GM23338 (cell line): ENCODE data around the gene BRCA1. TPM values are rescaled to one million over a fixed set of nuclear protein-coding genes. Genes with fewer than 3 reads are reported as not detected.
"Not testable (repeated sequence)": the region's sequence is repeated elsewhere in the genome, so short reads cannot be mapped to it uniquely, and the experiment has no call there.

ENCODE experiments used
- ATAC-seq: fragments of 200-7000 bp; cut with Tn5 transposase; 3 replicates; pipeline ENCODE4 v1.9.1; 2020
- DNase-seq: peaks from one replicate; pipeline ENCODE4 v3.0.0-alpha.2; 2015; ENCODE audit warnings: low spot score
- H2AFZ ChIP-seq: fragments of 200-600 bp; sonication (generic); 2 replicates; pipeline ENCODE4 v1.8.0; 2016; ENCODE audit warnings: antibody characterized with exemption, mild to moderate bottlenecking, moderate library complexity
- H3F3A ChIP-seq: fragments of 200-600 bp; sonication (generic); replicated peaks from 2 replicates; pipeline ENCODE4 v1.8.0; 2017; ENCODE audit warnings: antibody characterized with exemption, mixed run types, low read depth
- H3K27ac ChIP-seq: fragments of 200-600 bp; sonication (generic); 2 replicates; pipeline ENCODE4 v1.6.1; 2016; ENCODE audit warnings: low read depth
- H3K27me3 ChIP-seq: fragments of 200-600 bp; sonication (generic); 2 replicates; pipeline ENCODE4 v1.8.0; 2016; ENCODE audit warnings: mild to moderate bottlenecking, mixed run types, moderate library complexity; ENCODE audit not compliant: insufficient read depth
- H3K36me3 ChIP-seq: fragments of 200-600 bp; sonication (generic); 2 replicates; pipeline ENCODE4 v1.8.0; 2016; ENCODE audit warnings: mild to moderate bottlenecking; ENCODE audit not compliant: insufficient read depth
- H3K4me1 ChIP-seq: fragments of 200-600 bp; sonication (generic); 2 replicates; pipeline ENCODE4 v1.8.0; 2016; ENCODE audit warnings: mild to moderate bottlenecking, moderate library complexity; ENCODE audit not compliant: insufficient read depth
- H3K4me2 ChIP-seq: fragments of 200-600 bp; sonication (generic); 2 replicates; pipeline ENCODE4 v1.7.1; 2017; ENCODE audit warnings: mixed run types
- H3K4me3 ChIP-seq: fragments of 200-600 bp; sonication (generic); 2 replicates; pipeline ENCODE4 v1.6.1; 2016; ENCODE audit warnings: mixed run types
- H3K79me2 ChIP-seq: fragments of 200-600 bp; sonication (generic); replicated peaks from 2 replicates; pipeline ENCODE4 v1.8.0; 2017; ENCODE audit warnings: mild to moderate bottlenecking; ENCODE audit not compliant: insufficient read depth
- H3K9me2 ChIP-seq: fragments of 200-600 bp; sonication (generic); 2 replicates; pipeline ENCODE4 v1.8.0; 2017; ENCODE audit not compliant: insufficient read depth
- H4K20me1 ChIP-seq: fragments of 200-600 bp; sonication (generic); replicated peaks from 2 replicates; pipeline ENCODE4 v1.8.0; 2017; ENCODE audit warnings: mild to moderate bottlenecking; ENCODE audit not compliant: insufficient read depth
- H3K27ac Mint-ChIP-seq: 2 replicates; pipeline ENCODE4 v1.8.0; 2020; ENCODE audit warnings: inconsistent platforms, mild to moderate bottlenecking, moderate library complexity, mixed read lengths
- H3K27me3 Mint-ChIP-seq: 3 replicates; pipeline ENCODE4 v1.8.0; 2022; ENCODE audit warnings: low read depth, mild to moderate bottlenecking, moderate library complexity, mixed read lengths, inconsistent platforms; ENCODE audit not compliant: insufficient read depth, poor library complexity
- H3K36me3 Mint-ChIP-seq: 3 replicates; pipeline ENCODE4 v1.8.0; 2021; ENCODE audit warnings: low read depth, mild to moderate bottlenecking, inconsistent platforms, moderate library complexity, mixed read lengths
- H3K4me1 Mint-ChIP-seq: 3 replicates; pipeline ENCODE4 v1.8.0; 2020; ENCODE audit warnings: mild to moderate bottlenecking, inconsistent platforms, mixed read lengths
- H3K4me3 Mint-ChIP-seq: 3 replicates; pipeline ENCODE4 v1.8.0; 2021; ENCODE audit warnings: moderate library complexity, mild to moderate bottlenecking, inconsistent platforms, mixed read lengths
- H3K9me3 Mint-ChIP-seq: 3 replicates; pipeline ENCODE4 v1.8.0; 2020; ENCODE audit warnings: moderate library complexity, mild to moderate bottlenecking, inconsistent platforms, mixed read lengths
- CREB1 ChIP-seq: fragments of 250-450 bp; sonication (Bioruptor Pico); IDR thresholded peaks from 2 replicates; pipeline ENCODE4 v1.5.0; 2020; ENCODE audit warnings: low read depth, mild to moderate bottlenecking, moderate library complexity
- EZH2 ChIP-seq: fragments of 200-600 bp; sonication (generic); IDR thresholded peaks from one replicate; pipeline ENCODE4 v1.8.0; 2017; ENCODE audit warnings: antibody characterized with exemption, mild to moderate bottlenecking, low read depth; ENCODE audit not compliant: unreplicated experiment
- EZH2phosphoT487 ChIP-seq: fragments of 200-600 bp; sonication (generic); IDR thresholded peaks from one replicate; pipeline ENCODE4 v1.8.1; 2018; ENCODE audit warnings: antibody characterized with exemption; ENCODE audit not compliant: unreplicated experiment
- polyA plus RNA-seq: library from polyadenylated mRNA; unstranded; fragments of >200 nt; fragmentation: Nextera tagmentation; extraction: Ambion mirVana; gene quantifications from 2 replicates; pipeline ENCODE4 v1.2.1, GENCODE V29; 2016
- total RNA-seq: library from RNA; depleted of rRNA; stranded (reverse); fragments of >200 nt; shearing (Covaris generic); gene quantifications from 2 replicates; pipeline ENCODE4 v1.2.3, GENCODE V29; 2014
- TF ChIP-seq, protein P1 (sequence below): fragments of 250-450 bp; sonication (Bioruptor Pico); IDR thresholded peaks from 2 replicates; pipeline ENCODE4 v1.5.0; 2020; ENCODE audit warnings: mild to moderate bottlenecking, moderate library complexity

Gene BRCA1
- total and polyA plus RNA-seq, 2 experiments from 2014 or later = 43.2 to 45.9 TPM

DNA sequence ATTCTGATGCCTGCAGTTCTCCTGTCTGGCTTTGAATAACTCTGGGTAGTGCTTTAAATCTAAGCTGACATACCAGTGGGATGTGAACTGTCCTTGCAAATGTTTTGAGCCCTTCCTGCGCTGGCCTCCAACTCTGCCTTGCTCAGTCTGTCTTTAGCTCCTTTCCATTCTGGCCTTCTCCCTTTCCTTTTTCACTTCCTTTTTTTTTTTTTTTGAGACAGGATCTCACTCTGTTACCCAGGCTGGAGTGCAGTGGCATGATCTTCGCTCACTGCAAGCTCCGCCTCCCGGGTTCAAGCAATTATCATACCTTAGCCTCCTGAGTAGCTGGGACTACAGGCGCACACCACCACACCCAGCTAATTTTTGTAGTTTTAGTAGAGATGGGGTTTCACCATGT is 8.3 kb upstream of the BRCA1 start:
- H3F3A ChIP-seq, H3K36me3 ChIP-seq, H3K4me3 Mint-ChIP-seq, H2AFZ ChIP-seq, H4K20me1 ChIP-seq, H3K4me1 Mint-ChIP-seq, H3K4me1 ChIP-seq, H3K9me2 ChIP-seq, H3K27ac Mint-ChIP-seq, ATAC-seq, H3K4me3 ChIP-seq, H3K27ac ChIP-seq, H3K4me2 ChIP-seq, H3K27me3 ChIP-seq, DNase-seq, H3K27me3 Mint-ChIP-seq: not testable (repeated sequence)
- peaks cover 13% of the 10 kb centered on the region; the same call in 1 of the 2 replicates for H3K79me2 ChIP-seq
- Mint-ChIP-seq H3K9me3 (peaks cover 15% of the 10 kb centered on the region; the same call in 2 of the 3 replicates), H3K36me3 (peaks cover 55% of the 10 kb centered on the region)

DNA sequence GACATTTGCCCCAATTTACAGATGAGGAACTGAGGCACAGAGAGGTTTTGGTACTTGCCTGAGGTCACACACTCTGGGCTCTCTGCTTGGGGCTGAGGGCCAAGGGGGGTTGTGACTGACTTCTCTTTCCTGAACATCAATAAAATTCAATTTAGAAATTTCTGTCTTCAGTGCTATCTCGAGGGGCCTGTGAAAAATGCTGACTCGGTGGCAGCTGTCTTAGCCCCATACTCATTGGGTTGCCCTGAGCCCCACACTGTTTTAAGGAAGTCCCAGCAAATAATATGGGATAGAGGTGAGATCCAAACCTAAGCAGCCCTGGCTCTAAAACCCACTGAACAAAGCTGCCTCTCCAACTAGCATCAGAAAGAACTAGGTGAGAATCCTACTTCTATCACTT is 7.0 kb upstream of the BRCA1 start:
- no peak overlapping the region for H3K27ac Mint-ChIP-seq
- no peak overlapping the region for H3K27ac ChIP-seq
- H3K36me3 Mint-ChIP-seq = peaks cover 64% of the 10 kb centered on the region

More for the DNA sequence above, 7.0 kb upstream of the BRCA1 start:
- Mint-ChIP-seq H3K9me3 (peaks cover 13% of the 10 kb centered on the region; the same call in 2 of the 3 replicates), H3K4me1 (no peaks in the 10 kb centered on the region; the same call in 2 of the 3 replicates), H3K4me3 (no peak overlapping the region), H3K27me3 (peaks cover 11% of the 10 kb centered on the region)
- no peak for DNase-seq
- Histone ChIP-seq H3K4me3 (no peak overlapping the region), H3K4me2 (no peak overlapping the region), H3F3A (0 out of 2 replicates have a peak, but pooled peaks cover 5% of the 10 kb centered on the region), H3K9me2 (no peaks in the 10 kb centered on the region), H3K79me2 (peaks cover 16% of the 10 kb centered on the region; the same call in 1 of the 2 replicates), H4K20me1 (no peaks in the 10 kb centered on the region; the same call in 1 of the 2 replicates), H3K27me3 (no peaks in the 10 kb centered on the region), H3K4me1 (no peaks in the 10 kb centered on the region), H3K36me3 (peaks cover 4% of the 10 kb centered on the region; the same call in 1 of the 2 replicates), H2AFZ (no peak overlapping the region)
- TF ChIP-seq CREB1 (CRISPR knock-in tag) (no peak), EZH2 (no peak), EZH2phosphoT487 (no peak)
- TF ChIP-seq, protein P1, sequence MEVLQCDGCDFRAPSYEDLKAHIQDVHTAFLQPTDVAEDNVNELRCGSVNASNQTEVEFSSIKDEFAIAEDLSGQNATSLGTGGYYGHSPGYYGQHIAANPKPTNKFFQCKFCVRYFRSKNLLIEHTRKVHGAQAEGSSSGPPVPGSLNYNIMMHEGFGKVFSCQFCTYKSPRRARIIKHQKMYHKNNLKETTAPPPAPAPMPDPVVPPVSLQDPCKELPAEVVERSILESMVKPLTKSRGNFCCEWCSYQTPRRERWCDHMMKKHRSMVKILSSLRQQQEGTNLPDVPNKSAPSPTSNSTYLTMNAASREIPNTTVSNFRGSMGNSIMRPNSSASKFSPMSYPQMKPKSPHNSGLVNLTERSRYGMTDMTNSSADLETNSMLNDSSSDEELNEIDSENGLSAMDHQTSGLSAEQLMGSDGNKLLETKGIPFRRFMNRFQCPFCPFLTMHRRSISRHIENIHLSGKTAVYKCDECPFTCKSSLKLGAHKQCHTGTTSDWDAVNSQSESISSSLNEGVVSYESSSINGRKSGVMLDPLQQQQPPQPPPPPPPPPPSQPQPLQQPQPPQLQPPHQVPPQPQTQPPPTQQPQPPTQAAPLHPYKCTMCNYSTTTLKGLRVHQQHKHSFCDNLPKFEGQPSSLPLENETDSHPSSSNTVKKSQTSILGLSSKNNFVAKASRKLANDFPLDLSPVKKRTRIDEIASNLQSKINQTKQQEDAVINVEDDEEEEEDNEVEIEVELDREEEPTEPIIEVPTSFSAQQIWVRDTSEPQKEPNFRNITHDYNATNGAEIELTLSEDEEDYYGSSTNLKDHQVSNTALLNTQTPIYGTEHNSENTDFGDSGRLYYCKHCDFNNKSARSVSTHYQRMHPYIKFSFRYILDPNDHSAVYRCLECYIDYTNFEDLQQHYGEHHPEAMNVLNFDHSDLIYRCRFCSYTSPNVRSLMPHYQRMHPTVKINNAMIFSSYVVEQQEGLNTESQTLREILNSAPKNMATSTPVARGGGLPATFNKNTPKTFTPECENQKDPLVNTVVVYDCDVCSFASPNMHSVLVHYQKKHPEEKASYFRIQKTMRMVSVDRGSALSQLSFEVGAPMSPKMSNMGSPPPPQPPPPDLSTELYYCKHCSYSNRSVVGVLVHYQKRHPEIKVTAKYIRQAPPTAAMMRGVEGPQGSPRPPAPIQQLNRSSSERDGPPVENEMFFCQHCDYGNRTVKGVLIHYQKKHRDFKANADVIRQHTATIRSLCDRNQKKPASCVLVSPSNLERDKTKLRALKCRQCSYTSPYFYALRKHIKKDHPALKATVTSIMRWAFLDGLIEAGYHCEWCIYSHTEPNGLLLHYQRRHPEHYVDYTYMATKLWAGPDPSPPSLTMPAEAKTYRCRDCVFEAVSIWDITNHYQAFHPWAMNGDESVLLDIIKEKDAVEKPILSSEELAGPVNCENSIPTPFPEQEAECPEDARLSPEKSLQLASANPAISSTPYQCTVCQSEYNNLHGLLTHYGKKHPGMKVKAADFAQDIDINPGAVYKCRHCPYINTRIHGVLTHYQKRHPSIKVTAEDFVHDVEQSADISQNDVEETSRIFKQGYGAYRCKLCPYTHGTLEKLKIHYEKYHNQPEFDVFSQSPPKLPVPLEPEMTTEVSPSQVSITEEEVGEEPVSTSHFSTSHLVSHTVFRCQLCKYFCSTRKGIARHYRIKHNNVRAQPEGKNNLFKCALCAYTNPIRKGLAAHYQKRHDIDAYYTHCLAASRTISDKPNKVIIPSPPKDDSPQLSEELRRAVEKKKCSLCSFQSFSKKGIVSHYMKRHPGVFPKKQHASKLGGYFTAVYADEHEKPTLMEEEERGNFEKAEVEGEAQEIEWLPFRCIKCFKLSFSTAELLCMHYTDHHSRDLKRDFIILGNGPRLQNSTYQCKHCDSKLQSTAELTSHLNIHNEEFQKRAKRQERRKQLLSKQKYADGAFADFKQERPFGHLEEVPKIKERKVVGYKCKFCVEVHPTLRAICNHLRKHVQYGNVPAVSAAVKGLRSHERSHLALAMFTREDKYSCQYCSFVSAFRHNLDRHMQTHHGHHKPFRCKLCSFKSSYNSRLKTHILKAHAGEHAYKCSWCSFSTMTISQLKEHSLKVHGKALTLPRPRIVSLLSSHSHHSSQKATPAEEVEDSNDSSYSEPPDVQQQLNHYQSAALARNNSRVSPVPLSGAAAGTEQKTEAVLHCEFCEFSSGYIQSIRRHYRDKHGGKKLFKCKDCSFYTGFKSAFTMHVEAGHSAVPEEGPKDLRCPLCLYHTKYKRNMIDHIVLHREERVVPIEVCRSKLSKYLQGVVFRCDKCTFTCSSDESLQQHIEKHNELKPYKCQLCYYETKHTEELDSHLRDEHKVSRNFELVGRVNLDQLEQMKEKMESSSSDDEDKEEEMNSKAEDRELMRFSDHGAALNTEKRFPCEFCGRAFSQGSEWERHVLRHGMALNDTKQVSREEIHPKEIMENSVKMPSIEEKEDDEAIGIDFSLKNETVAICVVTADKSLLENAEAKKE (CRISPR knock-in tag) = no peak
- no peak for ATAC-seq
